NK-92 (cell line): ENCODE results near the gene EFNA2.
"Not testable (repeated sequence)": the region's sequence is repeated elsewhere in the genome, so short reads cannot be mapped to it uniquely, and the experiment has no call there.

Source experiments
- DNase-seq: peaks from one replicate; lab custom pipeline; 2025; ENCODE audit not compliant: unreplicated experiment; lab: John Stamatoyannopoulos, UW

EFNA2 gene

DNA sequence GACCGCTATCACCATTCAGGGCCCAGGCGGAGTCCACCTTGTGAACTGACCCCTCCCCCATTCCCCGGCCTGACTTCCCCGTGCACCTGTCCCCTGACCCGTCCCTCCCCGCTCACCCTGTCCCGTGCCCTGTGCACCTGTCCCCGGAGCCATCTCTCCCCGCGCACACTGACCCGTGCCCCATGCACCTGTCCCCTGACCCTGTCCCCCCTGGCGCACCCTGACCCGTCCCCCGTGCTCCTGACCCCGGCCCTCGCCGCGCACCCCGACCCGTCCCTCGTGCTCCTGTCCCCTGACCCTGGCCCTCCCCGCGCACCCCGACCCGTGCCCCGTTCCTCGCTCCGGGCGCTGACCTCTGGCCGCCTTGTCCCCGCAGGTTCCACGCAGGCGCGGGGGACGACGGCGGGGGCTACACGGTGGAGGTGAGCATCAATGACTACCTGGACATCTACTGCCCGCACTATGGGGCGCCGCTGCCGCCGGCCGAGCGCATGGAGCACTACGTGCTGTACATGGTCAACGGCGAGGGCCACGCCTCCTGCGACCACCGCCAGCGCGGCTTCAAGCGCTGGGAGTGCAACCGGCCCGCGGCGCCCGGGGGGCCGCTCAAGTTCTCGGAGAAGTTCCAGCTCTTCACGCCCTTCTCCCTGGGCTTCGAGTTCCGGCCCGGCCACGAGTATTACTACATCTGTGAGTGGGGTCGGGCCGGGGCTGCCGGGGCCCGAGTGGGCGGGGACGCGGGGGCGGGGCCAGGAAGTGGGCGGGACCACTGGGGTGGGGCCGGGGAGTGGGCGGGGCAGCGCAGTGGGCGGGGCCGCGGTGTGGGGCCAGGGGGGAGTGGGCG, 9.7 kb downstream of the EFNA2 start:
- no peak for DNase-seq

DNA sequence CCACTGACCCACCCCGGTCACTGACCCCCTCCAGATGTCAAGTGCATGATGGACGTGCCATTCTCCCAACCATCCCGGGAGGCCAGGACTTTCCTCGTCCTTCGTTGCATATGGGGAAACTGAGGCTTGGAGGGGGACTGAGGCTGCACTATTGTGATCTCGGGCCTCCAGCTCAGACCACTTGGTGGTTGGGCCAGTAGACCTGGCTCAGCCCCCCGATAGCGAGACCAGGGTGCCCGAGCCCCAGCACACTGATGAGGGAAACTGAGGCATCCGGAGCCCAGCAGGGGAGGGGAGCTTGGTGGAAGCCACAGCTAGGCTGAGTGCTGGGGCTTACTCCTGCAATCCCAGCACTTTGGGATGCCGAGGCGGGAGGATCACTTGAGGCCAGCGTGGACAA, 10.4 kb downstream of the EFNA2 start:
- no peak for DNase-seq

DNA sequence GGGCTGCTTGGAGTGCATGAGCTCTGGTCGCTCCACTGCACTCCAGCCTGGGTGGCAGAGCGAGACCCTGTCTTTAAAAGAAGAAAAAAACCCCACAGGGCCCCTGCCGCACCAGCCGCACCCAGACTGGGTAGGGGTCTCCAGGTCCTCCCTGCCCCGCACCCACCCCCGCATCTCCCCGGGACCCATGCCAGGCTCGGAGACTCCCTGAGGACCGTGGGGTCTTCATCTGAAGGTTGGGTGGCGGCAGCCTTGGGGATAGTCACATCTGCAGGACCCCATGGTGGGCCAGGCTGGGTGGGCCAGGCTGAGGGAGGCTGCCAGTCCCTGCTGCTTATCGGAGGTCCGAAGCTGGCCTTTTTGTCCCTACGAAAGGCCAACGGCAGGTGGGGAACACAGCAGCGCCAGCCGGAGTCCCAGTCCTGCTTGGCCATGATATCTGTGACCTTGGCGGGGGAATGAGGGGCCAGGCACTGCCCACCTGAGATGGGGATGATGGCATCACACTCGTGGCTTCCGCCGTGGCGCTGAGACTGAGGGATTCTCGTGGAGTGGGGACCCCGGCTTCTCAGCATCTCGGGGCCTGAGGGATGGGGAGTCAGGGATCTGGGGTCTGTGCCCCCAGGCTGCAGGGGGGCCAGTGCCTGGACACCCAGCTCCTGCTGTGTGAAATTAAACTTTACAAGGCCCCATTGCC, 11.1 kb downstream of the EFNA2 start:
- DNase-seq = no peak

DNA sequence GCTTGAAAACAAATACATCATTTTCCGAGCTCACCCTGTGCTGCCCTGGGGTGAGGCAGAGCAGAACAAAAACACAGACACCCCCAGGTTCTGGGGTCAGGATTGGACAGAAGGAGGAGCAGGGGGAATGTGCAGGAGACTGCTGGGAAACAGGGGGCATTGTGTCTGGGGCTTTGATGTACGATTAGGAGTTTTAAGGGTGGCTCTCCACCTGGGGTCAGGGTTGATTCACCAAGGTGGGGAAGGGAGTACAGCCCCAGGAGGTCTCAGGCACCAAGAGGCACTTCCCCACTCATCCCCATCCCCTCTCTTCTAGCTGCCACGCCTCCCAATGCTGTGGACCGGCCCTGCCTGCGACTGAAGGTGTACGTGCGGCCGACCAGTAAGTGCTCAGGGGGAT, 12.6 kb downstream of the EFNA2 start:
- no peak for DNase-seq

DNA sequence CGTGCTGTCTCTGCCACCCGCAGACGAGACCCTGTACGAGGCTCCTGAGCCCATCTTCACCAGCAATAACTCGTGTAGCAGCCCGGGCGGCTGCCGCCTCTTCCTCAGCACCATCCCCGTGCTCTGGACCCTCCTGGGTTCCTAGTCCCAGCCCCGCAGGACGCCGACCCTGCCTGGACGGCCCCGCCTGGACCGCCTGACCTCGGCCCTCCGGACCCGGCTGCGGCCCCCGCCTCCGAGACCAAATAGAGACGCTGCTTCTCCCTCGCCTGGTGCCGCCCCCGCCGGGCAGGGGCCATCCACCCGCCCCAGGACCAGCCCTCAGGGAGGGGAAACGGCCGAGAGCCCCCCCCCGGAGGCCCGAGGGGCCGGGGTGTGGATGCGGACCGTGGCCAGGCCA, 14.1 kb downstream of the EFNA2 start:
- no peak for DNase-seq

DNA sequence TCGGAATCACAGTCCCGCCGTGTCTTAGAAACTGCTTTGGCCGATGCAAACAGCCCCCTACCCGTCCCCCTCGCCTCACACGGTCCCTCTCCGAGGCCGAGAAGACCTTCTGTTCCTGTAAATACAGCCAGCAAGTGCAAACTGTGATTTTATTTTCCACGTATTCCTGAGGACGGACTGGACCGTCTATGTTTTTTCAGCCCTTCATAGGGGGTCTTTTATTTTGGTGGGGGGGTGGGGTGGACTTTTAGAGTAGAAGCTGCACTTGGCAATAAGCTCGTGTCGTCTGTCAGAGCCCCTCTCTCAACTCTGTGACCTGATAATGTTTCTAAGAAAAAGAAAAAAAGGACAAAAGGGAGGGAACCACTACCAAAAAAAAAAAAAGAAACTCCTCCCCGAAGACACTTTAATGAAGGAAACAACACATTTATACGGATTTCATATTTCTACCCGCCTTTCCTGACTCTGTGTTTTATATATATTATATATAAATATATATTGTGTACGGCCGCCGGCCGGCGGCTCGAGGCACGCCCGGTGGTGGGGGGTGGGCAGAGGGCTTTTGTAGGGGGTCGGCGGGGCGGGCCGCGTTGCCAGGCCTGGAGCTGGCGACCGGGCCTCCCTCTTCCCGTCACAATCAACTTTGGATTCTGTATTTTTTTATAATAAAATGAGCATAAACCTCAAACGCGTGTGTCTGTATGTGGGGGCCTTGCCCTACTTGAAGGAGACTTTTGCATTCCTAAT, 15.2 kb downstream of the EFNA2 start:
- DNase-seq = no peak

DNA sequence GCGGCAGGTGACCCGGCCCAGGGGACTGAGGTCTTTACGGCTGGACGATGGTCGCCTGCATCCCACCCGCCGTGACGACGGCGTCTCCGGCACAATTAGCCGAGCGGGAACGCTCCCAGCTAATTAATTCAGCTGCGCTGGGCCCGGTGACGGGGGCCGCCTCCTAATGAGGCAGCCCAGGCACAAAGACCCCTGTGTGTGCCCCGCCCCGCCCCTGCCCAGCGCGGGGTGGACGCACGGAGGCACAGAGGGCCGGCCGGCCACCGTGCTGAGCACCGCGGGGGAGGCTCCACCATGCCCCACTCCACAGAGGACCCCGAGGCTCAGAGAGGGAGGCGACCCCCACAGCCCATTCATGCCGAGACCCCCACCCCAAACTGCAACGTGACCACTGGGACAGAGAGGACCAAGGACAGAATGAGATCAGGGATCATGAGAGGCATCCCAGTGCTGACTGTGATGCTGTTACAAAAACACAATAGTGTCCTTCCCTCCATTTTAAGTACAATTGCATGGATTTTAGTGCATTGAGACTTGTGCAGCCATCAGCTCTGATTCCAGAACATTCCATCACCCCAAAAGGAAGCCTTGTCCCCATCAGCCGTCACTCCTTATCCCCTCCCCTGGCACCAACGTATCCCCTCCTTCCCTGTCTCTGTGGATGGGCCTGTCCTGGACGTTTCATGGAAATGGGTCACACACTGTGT, 17.0 kb downstream of the EFNA2 start:
- no peak for DNase-seq

DNA sequence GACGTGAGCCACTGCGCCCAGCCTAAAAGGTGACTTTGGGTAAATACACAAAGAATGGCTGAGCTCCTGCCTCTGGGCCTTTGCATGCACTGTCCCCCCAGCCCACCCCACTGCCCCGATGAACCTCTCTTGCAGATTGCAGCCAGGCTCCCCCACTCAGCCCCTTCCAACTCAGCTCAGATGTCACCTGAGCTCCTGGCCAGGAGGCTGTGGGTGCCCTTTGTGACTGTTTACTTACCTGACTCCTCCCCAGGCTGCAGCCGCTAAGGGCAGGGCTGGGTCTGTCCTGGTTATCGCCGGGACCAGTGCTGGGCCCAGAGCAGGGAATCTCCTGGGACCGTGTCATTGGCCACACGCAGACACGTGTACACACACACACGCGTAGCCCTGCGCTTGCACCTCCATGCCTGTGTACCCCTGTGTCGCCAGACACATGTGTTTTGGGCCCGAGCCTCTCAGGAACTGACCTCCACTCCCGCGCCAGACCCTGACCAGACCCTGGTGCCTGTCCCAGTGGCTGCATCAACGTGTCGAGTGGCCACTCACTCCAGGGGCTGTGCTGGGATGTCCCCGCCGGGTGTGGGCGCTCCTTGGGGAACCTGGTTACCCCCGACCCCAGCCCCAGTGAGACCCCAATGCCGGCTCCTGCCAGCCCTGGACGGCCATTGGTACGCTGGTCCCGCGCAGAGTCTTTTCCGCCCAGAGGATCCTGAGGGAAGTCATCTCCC, 18.7 kb downstream of the EFNA2 start:
- no peak for DNase-seq

DNA sequence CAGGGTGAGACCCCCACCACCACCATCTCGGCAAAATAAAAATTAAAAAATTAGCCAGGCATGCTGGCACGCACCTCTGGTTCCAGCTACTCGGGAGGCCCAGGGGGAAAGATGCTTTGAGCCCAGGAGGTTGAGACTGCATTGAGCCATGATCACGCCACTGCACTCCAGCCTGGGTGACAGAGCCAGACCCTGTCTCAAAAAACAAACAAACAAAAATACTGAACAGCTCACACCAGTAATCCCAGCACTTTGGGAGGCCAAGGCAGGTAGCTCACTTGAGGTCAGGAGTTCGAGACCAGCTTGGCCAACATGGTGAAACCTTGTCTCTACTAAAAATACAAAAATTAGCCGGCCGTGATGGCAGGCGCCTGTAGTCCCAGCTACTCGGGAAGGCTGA, 19.7 kb downstream of the EFNA2 start:
- not testable (repeated sequence) for DNase-seq

DNA sequence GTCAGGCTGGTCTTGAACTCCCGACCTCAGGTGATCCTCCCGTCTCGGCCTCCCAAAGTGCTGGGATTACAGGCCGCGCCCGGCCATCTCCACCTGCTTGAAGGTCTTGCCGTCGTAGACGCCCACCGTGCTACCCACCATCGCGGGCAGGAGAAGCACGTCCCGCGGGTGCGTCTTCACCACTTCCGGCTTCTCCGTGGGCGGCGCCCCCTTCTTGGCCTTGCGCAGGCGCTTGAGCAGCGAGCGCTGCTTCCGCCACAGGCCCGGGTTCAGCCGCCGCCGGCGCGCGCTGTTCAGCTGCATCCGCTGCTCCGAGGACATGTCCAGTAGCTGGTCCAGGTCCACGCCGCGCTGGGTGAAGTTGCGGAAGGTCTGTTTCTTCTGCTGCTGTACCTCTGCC, 21.6 kb downstream of the EFNA2 start:
- no peak for DNase-seq

DNA sequence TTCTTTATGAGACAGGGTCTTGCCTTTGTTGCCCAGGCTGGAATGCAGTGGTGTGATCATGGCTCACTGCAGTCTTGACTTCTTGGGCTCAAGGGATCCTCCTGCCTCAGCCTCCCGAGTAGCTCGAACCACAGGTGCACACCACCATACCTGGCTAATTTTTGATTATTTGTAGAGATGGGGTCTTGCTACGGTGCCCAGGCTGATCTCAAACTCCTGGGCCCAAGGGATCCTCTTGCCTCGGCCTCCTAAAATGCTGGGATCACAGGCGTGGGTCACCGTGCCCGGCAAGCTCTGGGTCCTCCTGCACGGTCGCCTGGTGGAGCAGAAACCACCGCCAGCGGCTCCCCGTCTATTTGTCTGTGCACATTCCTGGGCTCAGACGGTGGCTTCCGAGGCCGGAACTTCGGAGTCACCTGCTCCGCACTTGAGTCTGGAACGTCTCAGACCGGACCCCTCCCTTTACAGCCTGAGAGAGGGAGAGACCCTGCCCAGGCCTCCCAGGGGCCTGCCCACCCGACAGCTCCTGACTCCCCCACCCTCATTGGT, 22.2 kb downstream of the EFNA2 start:
- no peak for DNase-seq

DNA sequence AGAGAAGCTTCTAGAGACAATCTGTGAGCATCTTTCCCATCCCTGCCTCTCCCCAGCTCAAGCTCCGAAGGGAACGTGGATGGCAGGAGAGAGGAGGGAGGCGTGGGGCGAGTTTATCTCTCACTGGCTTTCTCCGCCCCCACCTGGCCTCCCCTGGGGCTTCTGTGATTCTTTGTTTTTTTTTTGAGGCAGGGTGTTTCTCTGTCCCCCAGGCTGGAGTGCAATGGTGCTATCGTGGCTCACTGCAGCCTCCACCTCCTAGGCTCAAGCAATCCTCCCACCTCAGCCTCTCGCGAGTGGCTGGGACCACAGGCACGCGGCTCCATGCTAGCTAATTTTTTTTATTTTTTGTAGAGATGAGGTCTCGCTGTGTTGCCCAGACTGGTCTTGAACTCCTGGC, 23.0 kb downstream of the EFNA2 start:
- no peak for DNase-seq

DNA sequence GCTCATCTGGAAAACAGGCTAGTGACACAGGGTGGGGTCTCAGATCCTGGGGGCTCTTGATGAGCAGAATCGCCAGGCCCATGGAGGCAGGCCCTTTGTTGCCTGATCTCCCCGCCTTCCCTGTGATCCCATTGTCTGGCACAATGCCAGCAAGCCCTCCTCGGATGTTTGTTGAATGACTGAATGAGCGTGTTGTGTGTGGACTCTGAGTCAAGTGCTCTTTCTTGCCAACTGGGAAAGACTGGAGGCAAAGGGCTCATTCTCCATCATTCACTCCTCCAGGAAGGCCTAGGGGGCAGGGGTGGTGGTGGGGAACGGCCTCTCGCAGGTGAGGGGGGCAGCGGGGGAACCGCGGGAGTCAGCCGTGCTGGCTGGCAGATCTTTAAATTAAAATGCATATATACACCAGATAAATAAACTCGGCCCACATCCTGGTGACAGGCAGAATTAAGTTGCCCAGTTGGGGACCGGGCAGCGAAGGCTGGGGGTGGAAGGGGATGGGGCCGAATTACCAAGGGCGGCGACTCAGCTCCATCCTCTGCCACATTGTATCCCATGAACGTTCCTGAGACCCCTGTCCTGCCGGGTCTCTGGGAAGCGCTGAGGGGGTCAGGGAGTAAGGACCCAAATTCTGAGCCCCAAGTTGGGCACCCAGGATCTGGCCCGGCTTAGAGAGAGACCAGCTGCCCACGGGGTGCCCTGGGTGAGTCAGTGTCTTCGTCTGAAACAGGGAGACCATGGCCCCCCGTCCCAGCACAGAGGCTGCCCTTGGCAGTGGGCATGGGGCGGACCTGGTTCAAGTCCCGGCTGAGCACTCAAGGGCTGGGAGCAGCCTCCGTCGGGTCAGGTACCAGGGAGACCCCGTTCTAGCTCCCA, 24.5 kb downstream of the EFNA2 start:
- no peak for DNase-seq

DNA sequence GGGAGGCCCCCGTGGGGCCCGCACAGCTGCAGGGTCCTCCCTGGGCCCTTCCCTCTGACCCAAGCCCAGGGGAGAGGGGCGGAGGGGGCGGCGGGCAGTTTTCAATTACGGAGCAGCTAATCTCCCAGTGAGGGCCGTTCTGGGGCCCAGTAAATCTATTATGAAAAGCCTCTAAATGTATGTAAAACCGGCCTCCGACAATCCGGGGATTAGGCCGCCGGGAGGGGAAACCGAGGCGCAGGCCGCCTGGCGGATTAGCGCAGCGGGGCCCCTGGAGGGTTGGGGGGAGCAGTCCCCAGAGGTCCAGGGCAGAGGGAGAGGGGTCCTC, 25.1 kb downstream of the EFNA2 start:
- DNase-seq = no peak

DNA sequence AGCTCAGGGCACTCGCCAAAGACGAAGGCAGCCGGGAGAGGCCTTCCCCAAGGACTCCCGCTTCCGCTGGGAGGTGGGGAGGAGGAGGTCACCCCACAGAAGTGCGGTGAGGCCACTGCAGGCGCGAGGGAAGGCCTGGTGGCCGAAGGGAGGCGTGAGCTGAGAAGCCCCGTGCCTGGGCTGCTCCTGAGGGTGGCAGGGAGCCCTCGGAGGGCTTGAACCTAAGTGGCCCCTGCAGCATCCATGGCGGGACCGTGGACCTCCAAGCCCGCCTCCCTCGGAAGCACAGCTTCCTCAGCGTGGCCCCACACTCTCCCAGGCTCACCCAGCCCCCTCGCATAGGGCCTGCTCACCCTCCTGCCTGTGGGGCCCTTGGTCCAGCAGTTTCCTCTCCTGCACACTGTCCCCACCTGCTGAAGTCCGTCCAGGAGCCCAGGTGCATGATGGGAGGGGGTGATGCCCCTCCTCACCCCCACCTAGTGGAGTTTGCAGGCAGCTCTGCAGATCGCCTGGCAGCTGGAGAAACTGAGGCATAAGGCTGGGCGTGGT, 25.9 kb downstream of the EFNA2 start:
- no peak for DNase-seq

DNA sequence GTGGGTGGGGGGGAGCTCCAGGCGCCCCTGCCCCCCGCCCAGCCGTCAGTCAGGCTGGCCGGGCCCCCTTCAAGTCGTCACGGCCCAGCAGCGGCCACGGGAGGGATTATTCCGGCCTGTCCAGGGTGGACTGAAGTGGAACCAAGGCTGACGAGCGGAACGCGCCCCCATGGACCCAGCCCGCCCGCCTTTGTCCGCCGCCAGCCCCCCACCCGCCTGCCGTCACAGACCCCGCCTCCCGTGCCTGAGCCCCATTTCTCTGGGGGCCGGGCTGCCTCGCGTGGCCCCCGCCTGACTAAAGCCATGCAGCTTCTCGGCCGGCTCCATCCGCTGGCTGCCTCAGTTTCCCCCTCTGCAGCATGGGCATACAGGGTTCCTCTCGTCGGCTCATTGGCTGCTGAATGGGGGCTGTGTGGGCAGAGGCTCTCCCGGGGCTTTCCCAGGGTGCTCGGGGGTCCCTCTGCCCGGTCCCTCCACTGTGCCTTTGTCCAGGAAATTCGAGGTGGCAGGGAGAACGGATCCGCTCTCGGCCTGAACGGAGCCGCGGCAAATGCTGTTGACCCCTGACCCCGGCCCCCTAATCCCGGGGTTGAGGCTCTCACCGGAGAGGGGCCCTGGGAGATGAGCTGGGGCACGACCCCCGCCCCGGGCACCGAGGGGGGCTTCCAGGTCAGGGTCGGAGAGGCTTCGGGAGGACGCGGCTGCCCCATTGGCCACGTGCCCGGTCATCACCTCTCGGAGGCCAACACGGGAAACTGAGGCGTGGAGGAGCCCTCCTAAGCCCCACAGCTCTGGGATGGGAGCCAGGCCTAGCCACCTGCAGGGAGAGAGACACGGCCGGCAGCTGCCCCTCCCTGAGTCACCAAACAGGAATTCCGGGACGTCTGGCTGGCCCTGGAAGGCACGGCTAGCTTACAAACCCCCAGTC, 27.4 kb downstream of the EFNA2 start:
- no peak for DNase-seq

DNA sequence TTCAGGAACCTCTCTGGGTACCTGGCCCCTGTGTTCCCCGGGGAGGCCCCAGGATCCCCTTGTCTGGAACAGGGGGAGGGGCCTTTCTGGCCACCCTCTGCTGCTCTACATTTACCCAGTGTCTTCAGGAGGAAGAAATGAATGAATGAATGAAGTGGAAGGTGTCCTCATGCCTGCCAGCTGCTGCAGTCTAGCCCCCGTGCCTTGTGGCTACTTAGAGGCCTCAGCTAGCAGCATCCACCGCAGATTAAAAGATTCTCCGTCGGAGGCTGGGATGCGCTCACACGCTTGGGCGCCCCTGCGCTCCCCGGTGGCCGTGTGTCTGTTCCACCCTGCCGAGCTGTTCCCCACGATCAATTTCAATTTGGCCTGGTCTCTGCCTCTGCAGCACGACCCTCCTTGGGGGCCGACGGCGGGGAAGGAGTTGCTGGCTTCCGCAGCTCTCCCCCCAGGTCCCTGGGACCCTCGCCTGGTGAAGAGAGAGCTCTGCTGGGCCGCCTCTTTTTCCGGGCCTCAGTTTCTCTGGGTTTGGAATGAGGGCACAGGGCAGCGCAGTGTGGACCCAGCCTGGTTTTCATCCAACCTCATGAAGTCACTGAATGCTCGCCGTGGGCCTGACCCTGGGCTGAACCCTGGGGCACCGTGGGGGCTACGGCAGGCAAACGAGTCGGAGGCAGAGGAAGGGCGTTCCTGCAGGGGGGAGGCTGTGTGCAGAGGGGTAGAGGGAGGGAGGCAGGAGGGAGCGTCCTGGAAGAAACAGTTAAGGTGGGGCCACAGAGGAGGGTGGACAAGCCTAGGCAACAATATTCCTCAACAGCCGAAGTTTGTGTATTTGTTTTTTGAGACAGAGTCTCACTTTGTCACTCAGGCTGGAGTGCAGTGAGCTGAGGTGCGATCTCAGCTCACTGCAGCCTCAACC, 28.3 kb downstream of the EFNA2 start:
- no peak for DNase-seq
